Activated CD8-positive, alpha-beta memory T cell treated with anti-CD3 and anti-CD28 coated beads, Interleukin-2, amount 50 U/mL, for 4 hours (primary cell): ENCODE data around the gene SEMA3F.
A peak's percentile ranks its signal among the peaks of the same experiment; 100 is the strongest.
"Not testable (repeated sequence)": the region's sequence is repeated elsewhere in the genome, so short reads cannot be mapped to it uniquely, and the experiment has no call there.

Experiments used
- DNase-seq: peaks from one replicate; pipeline ENCODE4 v3.0.0-alpha.2; 2020

Gene SEMA3F

GRCh38 chr3:50194128-50194902 lies 39.2 kb downstream of the SEMA3F start:
- DNase-seq, result peak; percentile 92

DNA sequence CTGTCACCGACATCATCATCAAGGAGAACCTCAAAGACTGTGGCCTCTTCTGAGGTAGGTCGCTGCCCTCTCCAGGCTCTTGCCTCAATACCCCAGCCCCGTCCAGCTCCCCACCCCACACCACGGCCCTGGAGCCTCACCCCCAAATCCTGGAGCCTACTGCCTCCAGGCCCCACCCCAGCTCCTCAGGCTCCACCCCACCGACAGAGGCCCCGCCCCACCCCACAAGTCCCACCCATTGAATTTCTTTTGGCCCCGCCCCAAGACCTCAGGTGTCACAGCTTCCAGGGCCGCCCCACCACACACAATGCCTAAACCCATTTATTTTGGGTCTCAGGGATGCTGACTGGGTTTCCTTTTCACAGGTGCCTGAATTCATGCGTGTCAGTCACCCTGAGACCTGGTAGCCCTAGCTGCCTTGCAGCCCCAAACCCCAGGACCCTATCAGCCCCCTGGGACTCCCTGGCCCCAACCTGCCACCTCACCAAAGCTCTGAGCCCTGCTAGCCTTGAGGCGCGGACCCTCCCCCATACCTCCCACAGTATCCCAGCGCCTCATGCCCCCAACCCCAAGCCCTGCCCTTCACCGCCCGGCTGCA lies 39.9 kb downstream of the SEMA3F start:
- peak; percentile 38 for DNase-seq

- DNase-seq, result no peak
These were observed 40.6 kb downstream of the SEMA3F start for GRCh38 chr3:50195501-50196252.

- no peak for DNase-seq
These were observed 41.2 kb downstream of the SEMA3F start for GRCh38 chr3:50196253-50196801.

GRCh38 chr3:50201573-50202315 lies 46.6 kb downstream of the SEMA3F start:
- DNase-seq, result no peak

DNA sequence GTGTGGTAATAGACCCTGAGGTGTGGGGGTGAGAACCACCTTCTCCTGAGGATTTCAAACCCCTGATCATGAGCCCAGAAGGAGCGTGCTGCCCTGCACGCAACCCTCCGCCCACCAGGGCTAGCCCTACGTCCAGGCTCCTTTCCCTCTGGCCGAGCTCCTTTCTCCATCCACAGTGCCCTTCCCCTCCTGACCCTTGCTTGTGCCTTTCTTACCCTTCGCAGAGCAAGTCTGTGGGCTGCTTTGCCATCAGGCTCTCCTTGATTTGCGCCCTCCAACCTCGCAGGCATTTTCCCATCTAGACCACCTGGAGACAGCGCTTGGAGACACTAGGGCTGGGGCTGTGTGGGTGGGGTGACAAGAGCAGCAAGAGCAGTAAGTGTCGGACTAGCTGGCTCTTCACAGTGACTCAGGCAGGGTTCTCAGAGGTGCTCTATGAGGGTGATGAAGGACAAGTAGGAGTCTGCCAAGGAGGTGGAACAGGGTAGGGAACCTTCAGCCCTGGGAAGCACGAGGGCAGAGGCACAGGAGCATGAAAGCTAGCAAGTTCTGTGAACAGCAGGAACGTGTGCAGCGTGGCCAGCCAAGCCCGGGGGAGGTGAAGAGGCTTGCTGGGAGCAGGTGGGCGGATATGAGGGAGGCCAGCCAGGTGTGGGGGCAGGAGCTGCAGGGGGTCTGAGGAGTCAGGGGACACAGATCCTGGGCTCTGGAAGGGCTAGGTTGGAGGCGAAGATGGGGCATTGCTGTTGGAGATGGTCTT lies 47.4 kb downstream of the SEMA3F start:
- no peak for DNase-seq

- no peak for DNase-seq
These were observed 48.1 kb downstream of the SEMA3F start for GRCh38 chr3:50203113-50203808.

- DNase-seq, result no peak
These were observed 49.0 kb downstream of the SEMA3F start for GRCh38 chr3:50203809-50204803.

DNA sequence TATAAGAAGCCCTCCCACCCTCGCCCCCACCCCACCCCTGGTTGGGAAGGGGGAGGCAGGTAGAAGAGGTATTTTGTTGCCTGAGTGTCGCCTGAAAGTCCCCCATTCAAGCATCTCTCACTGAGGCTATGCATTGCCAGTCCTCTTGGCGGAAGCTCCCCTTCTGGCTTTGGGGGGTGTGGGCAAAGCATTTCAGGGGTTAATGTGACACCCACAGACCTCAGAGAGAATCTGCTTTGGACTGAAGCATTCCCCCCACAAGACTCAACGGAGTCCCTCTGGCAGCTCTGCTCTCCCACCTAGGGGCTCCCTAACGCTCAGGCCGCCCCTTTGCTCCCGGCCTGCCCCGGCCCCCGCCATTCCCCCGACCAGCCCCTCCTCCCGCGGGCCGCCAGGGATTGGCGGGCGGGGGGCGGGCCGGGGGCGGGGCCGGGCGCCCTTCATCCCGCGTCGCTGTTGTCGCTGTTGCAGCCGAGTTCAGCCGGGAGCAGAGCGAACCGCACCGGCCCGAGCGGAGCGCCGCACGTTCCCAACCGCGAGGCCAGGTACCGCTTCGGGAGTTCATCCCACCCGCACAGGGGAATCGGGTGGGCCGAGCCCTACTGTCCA lies 49.8 kb downstream of the SEMA3F start, which contains the start of gene SLC38A3:
Gene SLC38A3, plus strand, starts transcription at position 468 of the 609 bp plus-strand sequence. CDS start 8,929 bp downstream, outside the sequence.
- DNase-seq, result no peak

GRCh38 chr3:50205413-50206276 lies 50.5 kb downstream of the SEMA3F start:
- DNase-seq, result no peak

DNA sequence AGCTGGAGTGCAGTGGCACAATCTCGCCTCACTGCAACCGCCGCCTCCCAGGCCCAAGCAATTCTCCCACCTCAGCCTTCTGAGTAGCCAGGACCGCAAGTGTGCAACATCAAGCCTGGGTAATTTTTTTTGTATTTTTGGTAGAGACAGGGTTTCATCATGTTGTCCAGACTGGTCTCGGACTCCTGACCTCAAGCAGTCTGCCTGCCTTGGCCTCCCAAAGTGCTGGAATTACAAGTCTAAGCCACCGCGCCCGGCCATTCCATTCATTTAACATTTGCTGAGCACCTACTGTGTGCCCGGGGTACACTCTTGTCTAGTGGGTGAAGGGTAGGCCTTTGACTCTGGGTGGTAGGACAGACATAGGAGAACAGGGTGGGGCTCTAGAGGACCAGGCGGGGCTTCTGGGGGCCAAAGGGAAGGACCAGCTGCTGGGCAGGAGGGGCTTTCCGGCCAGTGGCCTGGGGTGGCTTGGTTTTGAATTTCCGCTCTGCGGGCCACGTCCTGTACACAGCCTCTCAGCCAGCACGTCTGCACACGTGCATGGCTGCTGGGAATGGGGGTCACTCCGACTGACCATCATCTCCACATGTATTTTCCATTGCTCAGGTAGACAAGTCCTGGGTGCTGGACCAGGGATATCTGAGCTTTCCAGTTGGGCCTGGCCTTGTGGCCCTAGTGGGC lies 52.4 kb downstream of the SEMA3F start:
- DNase-seq, result no peak

DNA sequence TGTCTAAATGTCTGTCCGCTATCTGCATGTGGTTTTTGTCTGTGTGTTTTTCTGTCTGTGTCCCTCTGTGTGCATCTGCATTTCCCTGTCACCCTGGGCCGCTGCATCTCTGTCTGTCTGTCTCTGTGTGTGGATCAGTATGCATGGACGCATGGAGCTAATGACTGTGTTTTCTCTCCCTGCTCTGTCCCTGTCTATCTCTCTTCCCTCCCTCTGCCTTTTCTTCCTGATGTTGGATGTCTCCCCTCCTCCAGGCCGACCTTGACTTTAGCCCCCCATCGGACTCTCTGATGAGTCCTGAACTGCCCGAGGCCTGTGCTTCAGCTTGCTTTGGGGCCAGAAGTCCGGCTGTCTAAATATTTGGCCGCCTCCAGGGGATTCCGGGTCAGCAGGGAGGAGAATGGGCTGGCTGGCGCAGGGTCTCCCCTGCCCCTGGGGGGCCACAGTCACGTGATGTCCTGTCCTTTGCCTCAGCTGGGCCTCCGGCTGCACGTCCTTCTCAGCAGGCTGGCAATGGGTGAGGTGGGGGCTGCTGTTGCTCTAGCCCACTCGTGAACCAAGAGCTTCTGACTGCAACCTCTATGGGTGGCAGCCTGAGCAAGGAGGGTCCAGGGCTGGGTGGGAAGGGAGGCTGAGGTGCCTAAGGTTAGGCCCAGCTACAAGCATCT lies 53.7 kb downstream of the SEMA3F start:
- no peak for DNase-seq

- no peak for DNase-seq
These were observed 55.0 kb downstream of the SEMA3F start for GRCh38 chr3:50210176-50210509.

GRCh38 chr3:50210510-50211367 lies 55.6 kb downstream of the SEMA3F start:
- DNase-seq, result no peak

DNA sequence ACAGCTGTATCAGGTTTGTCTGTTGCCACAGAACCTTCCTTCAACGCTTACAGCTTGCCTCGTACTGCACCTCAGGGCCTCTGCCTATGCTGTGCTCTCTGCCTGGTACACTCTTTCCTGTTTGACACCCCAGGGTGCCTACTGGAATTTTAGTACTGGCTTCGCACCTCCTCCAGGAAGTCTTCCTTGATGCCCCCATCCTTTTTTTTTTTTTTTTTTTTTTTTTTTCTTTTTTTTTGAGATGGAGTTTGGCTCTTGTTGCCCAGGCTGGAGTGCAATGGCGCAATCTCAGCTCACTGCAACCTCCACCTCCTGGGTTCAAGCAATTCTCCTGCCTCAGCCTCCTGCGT lies 56.2 kb downstream of the SEMA3F start:
- not testable (repeated sequence) for DNase-seq

- no peak for DNase-seq
These were observed 56.8 kb downstream of the SEMA3F start for GRCh38 chr3:50211930-50212329.

DNA sequence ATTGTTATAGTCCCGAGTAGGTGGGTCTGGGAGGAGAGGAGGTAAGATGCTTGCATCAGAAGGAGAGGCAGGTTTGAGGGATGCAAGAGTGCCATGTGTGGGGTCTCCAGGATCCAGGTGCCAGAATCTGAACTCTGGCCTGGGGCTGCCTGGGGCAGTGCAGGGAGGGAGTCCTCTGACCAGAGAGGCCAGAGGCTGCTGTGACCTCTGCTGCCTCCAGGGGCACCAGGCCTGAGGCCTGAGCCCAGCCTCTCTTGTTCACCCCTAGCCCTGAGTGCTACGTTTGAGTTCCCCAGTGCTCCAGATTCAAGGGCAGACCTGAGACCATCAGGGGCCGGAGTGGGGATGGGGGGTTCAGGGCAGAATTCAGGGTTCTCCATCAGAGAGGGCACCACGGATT lies 57.4 kb downstream of the SEMA3F start:
- DNase-seq, result no peak
